B cell (primary cell): ENCODE measurements around the gene DPYSL3. TPM values are rescaled to one million over a fixed set of nuclear protein-coding genes. Genes with fewer than 3 reads are reported as not detected.

Source experiments
- ATAC-seq: fragments of 200-7000 bp; cut with Tn5 transposase; one replicate; pipeline ENCODE4 v1.10.0; 2021; ENCODE audit warnings: low read depth, mild to moderate bottlenecking, moderate number of reproducible peaks, moderate library complexity
- CTCF ChIA-PET: fragments of 350-600 bp; sonication (Branson Sonifier 250); formaldehyde crosslinking; loops from one replicate; lab custom pipeline; 2021; ENCODE audit warnings: antibody characterized with exemption, inconsistent platforms; lab: Charles Lee
- POLR2A ChIA-PET: fragments of 350-600 bp; sonication (Branson Sonifier 250); formaldehyde crosslinking; loops from one replicate; lab custom pipeline; 2021; ENCODE audit warnings: antibody characterized with exemption; lab: Charles Lee
- DNase-seq: peaks from one replicate; pipeline ENCODE4 v3.0.0; 2013
- H2AFZ ChIP-seq: 2 replicates; pipeline ENCODE4 v1.6.1; 2012; ENCODE audit warnings: mild to moderate bottlenecking, low read depth, low read length; ENCODE audit not compliant: insufficient read depth, poor library complexity, severe bottlenecking
- H3K27ac ChIP-seq, 2 donors: 1 replicate in 1 of 2; 2 replicates in 1 of 2; pipeline ENCODE4 v1.5.1; 2012 to 2013; ENCODE audit warnings: low read length in 2 of 2, mild to moderate bottlenecking in 2 of 2, moderate library complexity in 1 of 2
- H3K27me3 ChIP-seq, 4 experiments: fragments of 200-600 bp in 1 of 4; sonication (generic) in 1 of 4; replicated peaks in 1 of 4; 1 replicate in 2 of 4; 2 replicates in 2 of 4; pipeline versions ENCODE4 v1.6.1 to v1.7.0; 2013 to 2016; ENCODE audit warnings: low read length in 3 of 4, mild to moderate bottlenecking in 2 of 4, mixed read lengths in 1 of 4, moderate library complexity in 1 of 4; ENCODE audit not compliant: insufficient read depth in 4 of 4, control insufficient read depth in 3 of 4; ENCODE audit errors: control extremely low read depth in 1 of 4
- H3K36me3 ChIP-seq, 2 experiments: replicated peaks in 1 of 2; 1 replicate in 1 of 2; 2 replicates in 1 of 2; pipeline versions ENCODE4 v1.6.1 to v1.7.1; 2013; ENCODE audit warnings: low read length in 1 of 2; ENCODE audit not compliant: insufficient read depth in 2 of 2, control insufficient read depth in 1 of 2; ENCODE audit errors: control extremely low read depth in 1 of 2, extremely low read depth in 1 of 2
- H3K4me1 ChIP-seq, 2 donors: fragments of 200-600 bp in 1 of 2; sonication (generic) in 1 of 2; 1 replicate in 1 of 2; 2 replicates in 1 of 2; pipeline versions ENCODE4 v1.5.1 to v1.6.1; 2013 to 2017; ENCODE audit warnings: low read length in 2 of 2; ENCODE audit not compliant: control insufficient read depth in 2 of 2, insufficient read depth in 2 of 2
- H3K4me2 ChIP-seq: replicated peaks from 2 replicates; pipeline ENCODE3; 2012; ENCODE audit warnings: mild to moderate bottlenecking, low read depth, low read length; ENCODE audit not compliant: poor library complexity, severe bottlenecking
- H3K4me3 ChIP-seq, 5 experiments: fragments of 200-600 bp in 1 of 5; sonication (generic) in 1 of 5; 1 replicate in 3 of 5; 2 replicates in 2 of 5; pipeline versions ENCODE4 v1.5.1 to v1.7.0; 2011 to 2016; ENCODE audit warnings: low read length in 4 of 5, mild to moderate bottlenecking in 4 of 5, low read depth in 2 of 5, control low read depth in 1 of 5, moderate library complexity in 1 of 5; ENCODE audit not compliant: insufficient read depth in 1 of 5; ENCODE audit errors: control extremely low read depth in 1 of 5, extremely low read depth in 1 of 5
- H3K79me2 ChIP-seq: fragments of 200-600 bp; sonication (generic); one replicate; pipeline ENCODE4 v1.6.0; 2016; ENCODE audit warnings: low read length; ENCODE audit not compliant: control insufficient read depth, insufficient read depth
- H3K9ac ChIP-seq: fragments of 200-600 bp; sonication (generic); 2 replicates; pipeline ENCODE4 v1.6.1; 2017; ENCODE audit warnings: mild to moderate bottlenecking, low read length, moderate library complexity
- H3K9me3 ChIP-seq, 3 donors: one replicate each; pipeline versions ENCODE4 v1.6.1 to v1.7.1; 2013; ENCODE audit warnings: low read length in 2 of 3; ENCODE audit not compliant: control insufficient read depth in 2 of 3, insufficient read depth in 1 of 3; ENCODE audit errors: control extremely low read depth in 1 of 3
- H4K20me1 ChIP-seq: 2 replicates; pipeline ENCODE4 v1.6.0; 2012; ENCODE audit warnings: mild to moderate bottlenecking, low read length; ENCODE audit not compliant: insufficient read depth, control insufficient read depth, poor library complexity, severe bottlenecking
- H3K27ac Mint-ChIP-seq: one replicate; pipeline ENCODE4 v1.8.0; 2021; ENCODE audit warnings: mixed read lengths
- H3K27me3 Mint-ChIP-seq: one replicate; pipeline ENCODE4 v1.8.0; 2021; ENCODE audit warnings: mixed read lengths
- H3K4me1 Mint-ChIP-seq: one replicate; pipeline ENCODE4 v1.8.0; 2021; ENCODE audit warnings: mixed read lengths
- H3K4me3 Mint-ChIP-seq: one replicate; pipeline ENCODE4 v1.8.0; 2021; ENCODE audit warnings: mixed read lengths
- H3K9me3 Mint-ChIP-seq: one replicate; pipeline ENCODE4 v1.8.0; 2022; ENCODE audit warnings: mixed read lengths; ENCODE audit not compliant: insufficient read depth
- EZH2 ChIP-seq: IDR thresholded peaks from 2 replicates; pipeline ENCODE4 v1.6.1; 2012; ENCODE audit warnings: borderline replicate concordance, low read depth, mild to moderate bottlenecking, moderate library complexity, low read length; ENCODE audit not compliant: insufficient read depth, poor library complexity, severe bottlenecking
- WGBS: methylation state at CpG from one replicate; pipeline ENCODE4 v1.1.5; 2013; ENCODE audit warnings: missing lambda C conversion rate; ENCODE audit not compliant: insufficient coverage; 5-methylcytosine and 5-hydroxymethylcytosine counted together
- intact Hi-C: fragments of 100-400 bp; cut with micrococcal nuclease; formaldehyde crosslinking; loops from one replicate; pipeline ENCODE4 v1.10.0; 2022
- polyA plus RNA-seq: library from polyadenylated mRNA; depleted of rRNA; stranded (reverse); fragments of >200 nt; gene quantifications from 2 replicates; pipeline ENCODE4 v1.2.3, GENCODE V29; 2012
- total RNA-seq, 2 donors: library from RNA; stranded (reverse); fragments of 120-200 nt in 1 of 2; gene quantifications; 1 replicate in 1 of 2; 2 replicates in 1 of 2; pipeline versions ENCODE4 v1.2.3 to v1.2.4, GENCODE V29; 2013 to 2022
- TF ChIP-seq, protein P1 (sequence below): fragments of 200-600 bp; IDR thresholded peaks from one replicate; pipeline ENCODE4 v1.8.0; 2022; ENCODE audit warnings: antibody characterized with exemption, mild to moderate bottlenecking

Gene DPYSL3
- total and polyA plus RNA-seq, 2 donors (not counting 1 experiment from before 2014, with no cell fraction given): not detected

DNA sequence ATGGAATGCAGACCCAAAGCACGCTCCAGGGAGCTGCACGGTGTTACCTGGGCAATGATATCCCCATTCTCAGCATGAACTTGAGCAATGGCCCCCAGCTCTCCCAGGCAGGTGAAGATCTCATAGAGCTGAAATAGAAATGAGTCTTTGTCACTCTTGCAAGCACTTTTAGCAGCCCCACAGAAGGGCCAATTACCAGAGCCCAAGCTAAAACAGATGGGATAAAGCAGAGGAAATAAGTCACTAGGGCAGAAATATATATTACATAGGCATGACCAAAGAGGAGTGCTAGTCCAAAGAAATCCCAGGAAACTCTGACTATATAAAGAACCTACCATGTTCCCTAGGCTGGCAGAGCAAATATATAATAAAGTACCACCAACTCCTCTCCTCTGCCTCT lies 97.3 kb downstream of the DPYSL3 start:
- POLR2A ChIA-PET: no interaction called here

DNA sequence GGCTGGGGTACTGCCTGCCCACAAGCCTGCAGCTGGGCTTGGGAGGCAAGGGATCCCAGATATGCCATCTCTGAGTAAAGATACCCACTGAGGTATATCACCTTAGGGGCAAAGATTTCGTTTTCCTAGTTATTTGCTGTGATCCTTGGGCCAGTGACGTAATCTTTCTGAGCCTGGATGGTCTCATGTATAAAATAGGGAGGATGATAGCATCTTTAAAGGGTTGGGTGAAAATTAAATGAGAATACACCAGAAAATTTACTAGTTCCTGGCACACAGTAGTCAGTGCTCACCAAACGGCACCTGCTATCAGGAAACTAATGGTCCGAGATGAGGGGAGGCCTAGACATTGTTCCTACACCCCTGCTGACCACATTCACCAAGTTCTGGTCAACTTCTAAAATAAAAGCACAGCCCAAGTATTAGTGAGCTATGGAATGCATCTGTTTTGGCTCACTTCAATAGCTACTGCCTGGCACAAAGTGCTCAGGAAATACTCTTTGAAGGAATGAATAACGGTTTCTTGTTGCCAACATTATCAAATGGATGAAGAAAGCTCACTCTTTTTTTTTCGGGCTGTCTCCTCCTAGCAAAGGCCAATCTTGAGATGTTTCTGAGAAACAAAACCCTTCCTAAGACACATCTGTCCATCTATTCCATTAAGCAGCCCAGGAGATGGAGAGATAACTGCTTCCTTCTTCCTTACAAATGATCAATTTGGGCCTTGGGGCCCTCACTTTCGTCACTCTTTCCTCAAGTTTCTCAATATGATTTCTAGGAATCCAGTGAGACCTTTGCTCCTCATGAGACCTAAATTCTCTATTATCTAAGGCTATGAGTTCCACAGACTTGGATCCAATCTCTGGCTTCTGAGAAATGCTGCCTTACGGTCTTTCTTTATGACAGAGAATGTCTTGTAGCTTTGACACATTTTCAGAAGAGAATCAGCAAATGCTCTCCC lies 98.2 kb downstream of the DPYSL3 start:
- Histone ChIP-seq H3K9ac (no peak overlapping the region), H2AFZ (no peak overlapping the region), H3K9me3 (no peaks in the 10 kb centered on the region), H3K4me3 (no peak overlapping the region), H3K27ac (no peak overlapping the region), H3K79me2 (no peaks in the 10 kb centered on the region), H3K4me1 (no peaks in the 10 kb centered on the region), H3K4me2 (no peak overlapping the region), H3K27me3 (no peaks in the 10 kb centered on the region), H3K36me3 (no peaks in the 10 kb centered on the region), H4K20me1 (no peaks in the 10 kb centered on the region)
- Mint-ChIP-seq H3K27ac (no peak overlapping the region), H3K4me1 (no peaks in the 10 kb centered on the region), H3K4me3 (no peak overlapping the region), H3K27me3 (peaks cover 3% of the 10 kb centered on the region), H3K9me3 (no peaks in the 10 kb centered on the region)
- WGBS: 90% methylated on average over 5 of the region's 8 CpGs
- ATAC-seq: no peak
- CTCF ChIA-PET: no interaction called here
- POLR2A ChIA-PET: no interaction called here
- DNase-seq: no peak
- TF ChIP-seq EZH2: no peak
- TF ChIP-seq, protein P1, sequence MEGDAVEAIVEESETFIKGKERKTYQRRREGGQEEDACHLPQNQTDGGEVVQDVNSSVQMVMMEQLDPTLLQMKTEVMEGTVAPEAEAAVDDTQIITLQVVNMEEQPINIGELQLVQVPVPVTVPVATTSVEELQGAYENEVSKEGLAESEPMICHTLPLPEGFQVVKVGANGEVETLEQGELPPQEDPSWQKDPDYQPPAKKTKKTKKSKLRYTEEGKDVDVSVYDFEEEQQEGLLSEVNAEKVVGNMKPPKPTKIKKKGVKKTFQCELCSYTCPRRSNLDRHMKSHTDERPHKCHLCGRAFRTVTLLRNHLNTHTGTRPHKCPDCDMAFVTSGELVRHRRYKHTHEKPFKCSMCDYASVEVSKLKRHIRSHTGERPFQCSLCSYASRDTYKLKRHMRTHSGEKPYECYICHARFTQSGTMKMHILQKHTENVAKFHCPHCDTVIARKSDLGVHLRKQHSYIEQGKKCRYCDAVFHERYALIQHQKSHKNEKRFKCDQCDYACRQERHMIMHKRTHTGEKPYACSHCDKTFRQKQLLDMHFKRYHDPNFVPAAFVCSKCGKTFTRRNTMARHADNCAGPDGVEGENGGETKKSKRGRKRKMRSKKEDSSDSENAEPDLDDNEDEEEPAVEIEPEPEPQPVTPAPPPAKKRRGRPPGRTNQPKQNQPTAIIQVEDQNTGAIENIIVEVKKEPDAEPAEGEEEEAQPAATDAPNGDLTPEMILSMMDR: no peak
- intact Hi-C loops: no loop called here

More for the DNA sequence above, 97.3 kb downstream of the DPYSL3 start:
- H3K27ac Mint-ChIP-seq: no peak overlapping the region
- Histone ChIP-seq H3K4me2 (no peak overlapping the region), H3K36me3 (no peaks in the 10 kb centered on the region), H3K27ac (no peak overlapping the region), H2AFZ (no peak overlapping the region), H3K79me2 (no peaks in the 10 kb centered on the region), H3K4me1 (no peaks in the 10 kb centered on the region), H3K9me3 (no peaks in the 10 kb centered on the region), H3K27me3 (no peaks in the 10 kb centered on the region), H3K4me3 (no peak overlapping the region), H3K9ac (no peak overlapping the region), H4K20me1 (no peaks in the 10 kb centered on the region)
- no peak overlapping the region for H3K4me3 Mint-ChIP-seq
- H3K4me1 Mint-ChIP-seq: no peaks in the 10 kb centered on the region
- DNase-seq (no peak), ATAC-seq (no peak)
- intact Hi-C loops: no loop called here
- 84% methylated on average over 2 of the region's 2 CpGs for WGBS
- H3K27me3 Mint-ChIP-seq: peaks cover 3% of the 10 kb centered on the region
- CTCF ChIA-PET: no interaction called here
- TF ChIP-seq, protein P1: no peak
- no peak for TF ChIP-seq EZH2
- H3K9me3 Mint-ChIP-seq: no peaks in the 10 kb centered on the region
